Measurements from ENCODE around the gene INSIG1. TPM values are rescaled to one million over a fixed set of nuclear protein-coding genes. Genes with fewer than 3 reads are reported as not detected.

INSIG1 gene
- total RNA-seq, 4 donors from 2014 or later: 17.5 to 79.4 (median 29.8) TPM

- intact Hi-C loops (cut with DNase I): no loop called here
- no peak for DNase-seq
- Histone ChIP-seq H3K4me3 (replicated peaks in 1 of 3) (no peak overlapping the region), H3K36me3 (no peaks in the 10 kb centered on the region), H3K4me1 (peaks cover 4 to 14% of the 10 kb centered on the region in 2 donors), H3K27ac (no peak overlapping the region), H3K27me3 (no peaks in the 10 kb centered on the region), H3K9me3 (no peaks in the 10 kb centered on the region)
- TF ChIP-seq CTCF (IDR thresholded peaks at IDR 0.05): no peak
- TF ChIP-seq POLR2A (IDR thresholded peaks at IDR 0.05): no peak
- WGBS, 2 donors: 94 to 97% methylated on average over 8 of the region's 8 CpGs
Observed at GRCh38 chr7:155254018-155254417, 43.7 kb upstream of the INSIG1 start.

GRCh38 chr7:155255071-155255470, 42.6 kb upstream of the INSIG1 start:
- Histone ChIP-seq H3K36me3 (no peaks in the 10 kb centered on the region), H3K27me3 (no peaks in the 10 kb centered on the region), H3K27ac (no peak overlapping the region), H3K4me3 (replicated peaks in 1 of 3) (no peak overlapping the region), H3K4me1 (peaks cover 4 to 14% of the 10 kb centered on the region in 2 donors), H3K9me3 (no peaks in the 10 kb centered on the region)
- intact Hi-C loops (cut with DNase I): no loop called here
- DNase-seq: no peak
- TF ChIP-seq POLR2A (IDR thresholded peaks at IDR 0.05): no peak
- TF ChIP-seq CTCF (IDR thresholded peaks at IDR 0.05): no peak
- WGBS, 2 donors: 95 to 97% methylated on average over 10 of the region's 10 CpGs

GRCh38 chr7:155255621-155256020, 42.1 kb upstream of the INSIG1 start:
- Histone ChIP-seq H3K27ac (no peak overlapping the region), H3K4me3 (replicated peaks in 1 of 3) (no peak overlapping the region), H3K9me3 (no peaks in the 10 kb centered on the region), H3K36me3 (no peaks in the 10 kb centered on the region), H3K27me3 (no peaks in the 10 kb centered on the region), H3K4me1 (peaks cover 4 to 14% of the 10 kb centered on the region in 2 donors)
- DNase-seq: no peak
- 90 to 95% methylated on average over 6 of the region's 6 CpGs for WGBS, 2 donors
- no peak for TF ChIP-seq POLR2A (IDR thresholded peaks at IDR 0.05)
- TF ChIP-seq CTCF (IDR thresholded peaks at IDR 0.05): no peak
- intact Hi-C loops (cut with DNase I): no loop called here

GRCh38 chr7:155256081-155256760, 41.5 kb upstream of the INSIG1 start:
- no peak for DNase-seq
- no peak overlapping the region for H3K27ac ChIP-seq
- 86 to 90% methylated on average over 17 to 18 of the region's 18 CpGs for WGBS, 2 donors
- peaks cover 4 to 14% of the 10 kb centered on the region in 2 donors for H3K4me1 ChIP-seq
- no peaks in the 10 kb centered on the region for H3K27me3 ChIP-seq
- H3K9me3 ChIP-seq: no peaks in the 10 kb centered on the region
- no peaks in the 10 kb centered on the region for H3K36me3 ChIP-seq
- no peak overlapping the region for H3K4me3 ChIP-seq (replicated peaks in 1 of 3)
- TF ChIP-seq POLR2A (IDR thresholded peaks at IDR 0.05) (no peak), CTCF (IDR thresholded peaks at IDR 0.05) (no peak)
- intact Hi-C loops (cut with DNase I): no loop called here

GRCh38 chr7:155256761-155257481, 40.8 kb upstream of the INSIG1 start:
- no peak for TF ChIP-seq CTCF (IDR thresholded peaks at IDR 0.05)
- no peak for TF ChIP-seq POLR2A (IDR thresholded peaks at IDR 0.05)
- 58 to 62% methylated on average over 8 of the region's 8 CpGs for WGBS, 2 donors
- intact Hi-C loops (cut with DNase I): no loop called here

More at GRCh38 chr7:155256761-155257481, 40.8 kb upstream of the INSIG1 start:
- Histone ChIP-seq H3K4me3 (replicated peaks in 1 of 3) (no peak overlapping the region), H3K27me3 (no peaks in the 10 kb centered on the region), H3K36me3 (no peaks in the 10 kb centered on the region), H3K27ac (peak overlapping the region in 1 of 3 donors; percentile 73), H3K4me1 (peaks cover 4 to 14% of the 10 kb centered on the region in 2 donors), H3K9me3 (no peaks in the 10 kb centered on the region)
- DNase-seq: no peak
